ENCODE data around the gene SH3D21. TPM values are rescaled to one million over a fixed set of nuclear protein-coding genes. Genes with fewer than 3 reads are reported as not detected.

The SH3D21 gene
- total RNA-seq, 1 experiment from 2014 or later, result 12.1 TPM

DNA sequence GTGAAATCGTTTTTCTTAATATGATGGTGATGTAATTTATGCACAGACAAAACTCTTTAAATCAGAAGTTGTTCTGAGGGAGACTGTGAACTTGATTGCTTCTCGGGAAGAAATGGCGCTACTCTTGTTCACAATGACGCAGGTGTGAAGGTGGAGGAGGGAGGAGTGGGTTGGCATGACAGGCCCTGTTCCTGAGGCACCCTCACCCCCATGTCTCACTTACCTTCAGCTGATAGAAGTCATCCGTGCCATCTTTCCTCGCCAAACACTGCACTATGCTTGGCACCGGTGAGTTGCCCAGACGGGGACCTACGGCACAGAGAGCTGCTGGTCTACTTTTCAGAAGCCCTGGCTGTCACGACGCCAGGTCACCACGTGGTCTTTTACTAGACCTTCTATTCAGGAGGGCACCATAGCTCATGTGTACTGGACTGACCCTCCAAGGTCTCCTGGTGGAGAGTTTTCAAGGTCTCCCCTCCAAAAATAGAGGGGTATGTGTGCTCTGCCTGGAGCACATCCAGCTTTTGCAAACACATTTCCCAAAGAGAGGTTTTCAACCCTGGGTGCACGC is 52.4 kb downstream of the SH3D21 start:
- TF ChIP-seq, protein P1, sequence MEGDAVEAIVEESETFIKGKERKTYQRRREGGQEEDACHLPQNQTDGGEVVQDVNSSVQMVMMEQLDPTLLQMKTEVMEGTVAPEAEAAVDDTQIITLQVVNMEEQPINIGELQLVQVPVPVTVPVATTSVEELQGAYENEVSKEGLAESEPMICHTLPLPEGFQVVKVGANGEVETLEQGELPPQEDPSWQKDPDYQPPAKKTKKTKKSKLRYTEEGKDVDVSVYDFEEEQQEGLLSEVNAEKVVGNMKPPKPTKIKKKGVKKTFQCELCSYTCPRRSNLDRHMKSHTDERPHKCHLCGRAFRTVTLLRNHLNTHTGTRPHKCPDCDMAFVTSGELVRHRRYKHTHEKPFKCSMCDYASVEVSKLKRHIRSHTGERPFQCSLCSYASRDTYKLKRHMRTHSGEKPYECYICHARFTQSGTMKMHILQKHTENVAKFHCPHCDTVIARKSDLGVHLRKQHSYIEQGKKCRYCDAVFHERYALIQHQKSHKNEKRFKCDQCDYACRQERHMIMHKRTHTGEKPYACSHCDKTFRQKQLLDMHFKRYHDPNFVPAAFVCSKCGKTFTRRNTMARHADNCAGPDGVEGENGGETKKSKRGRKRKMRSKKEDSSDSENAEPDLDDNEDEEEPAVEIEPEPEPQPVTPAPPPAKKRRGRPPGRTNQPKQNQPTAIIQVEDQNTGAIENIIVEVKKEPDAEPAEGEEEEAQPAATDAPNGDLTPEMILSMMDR (IDR thresholded peaks at IDR 0.05; ENCODE audit: insufficient read depth in 1 of 2, low read depth in 1 of 2, low read length in 1 of 2, severe bottlenecking in 1 of 2, unreplicated experiment in 1 of 2), result no peak
- Mint-ChIP-seq H3K27ac (ENCODE audit: unreplicated experiment) (no peak overlapping the region), H3K36me3 (ENCODE audit: insufficient read depth, unreplicated experiment) (peaks cover 11% of the 10 kb centered on the region), H3K9me3 (ENCODE audit: unreplicated experiment) (no peaks in the 10 kb centered on the region), H3K4me1 (ENCODE audit: low read depth, unreplicated experiment) (no peaks in the 10 kb centered on the region), H3K27me3 (ENCODE audit: insufficient read depth, unreplicated experiment) (no peaks in the 10 kb centered on the region), H3K4me3 (ENCODE audit: unreplicated experiment) (no peak overlapping the region)
- intact Hi-C loops (cut with micrococcal nuclease; ENCODE audit: unreplicated experiment), result no loop called here
- Histone ChIP-seq H3K36me3 (ENCODE audit: control insufficient read depth, insufficient read depth, low read length) (peaks cover 1% of the 10 kb centered on the region; the same call in 1 of the 2 replicates), H3K4me3 (ENCODE audit: low read depth, low read length) (no peak overlapping the region), H3K27me3 (replicated peaks; ENCODE audit: control insufficient read depth, insufficient read depth, low read length) (no peaks in the 10 kb centered on the region), H3K4me1 (no peaks in the 10 kb centered on the region), H3K9me3 (no peaks in the 10 kb centered on the region)
- ChIA-PET POLR2A (no interaction called here), CTCF (no interaction called here)
- no TSS peak for BruUV-seq (replicated peaks)
- no peak for DNase-seq

DNA sequence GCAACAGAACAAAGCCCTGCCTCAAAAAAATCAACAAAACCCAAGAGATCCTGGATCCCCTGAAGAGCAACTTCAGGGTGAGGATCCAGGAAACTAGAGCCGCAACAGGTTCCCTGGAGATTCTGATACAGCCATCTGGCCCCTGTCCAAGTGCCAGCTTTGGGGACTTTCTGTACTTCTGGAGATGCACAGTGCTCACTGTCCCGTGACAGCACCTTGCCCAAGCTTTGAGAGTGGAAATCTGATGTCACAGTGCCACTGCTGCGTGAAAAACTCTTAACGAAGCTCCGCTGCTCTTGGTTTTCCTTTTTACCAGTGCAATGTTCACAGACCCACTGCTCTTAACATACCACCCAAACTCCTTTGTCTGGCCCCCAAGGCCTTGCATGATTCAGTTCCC is 53.2 kb downstream of the SH3D21 start:
- peaks cover 1% of the 10 kb centered on the region; the same call in 1 of the 2 replicates for H3K36me3 ChIP-seq (ENCODE audit: control insufficient read depth, insufficient read depth, low read length)
- intact Hi-C loops (cut with micrococcal nuclease; ENCODE audit: unreplicated experiment), result no loop called here
- H3K4me1 Mint-ChIP-seq (ENCODE audit: low read depth, unreplicated experiment), result no peaks in the 10 kb centered on the region
- no peaks in the 10 kb centered on the region for H3K9me3 ChIP-seq
- DNase-seq, result no peak
- BruUV-seq (replicated peaks), result no TSS peak
- ChIA-PET CTCF (no interaction called here), POLR2A (no interaction called here)
- no peaks in the 10 kb centered on the region for H3K27me3 ChIP-seq (replicated peaks; ENCODE audit: control insufficient read depth, insufficient read depth, low read length)
- H3K4me1 ChIP-seq, result no peaks in the 10 kb centered on the region
- H3K4me3 ChIP-seq (ENCODE audit: low read depth, low read length), result no peak overlapping the region
- no peaks in the 10 kb centered on the region for H3K27me3 Mint-ChIP-seq (ENCODE audit: insufficient read depth, unreplicated experiment)
- no peaks in the 10 kb centered on the region for H3K9me3 Mint-ChIP-seq (ENCODE audit: unreplicated experiment)
- peaks cover 6% of the 10 kb centered on the region for H3K36me3 Mint-ChIP-seq (ENCODE audit: insufficient read depth, unreplicated experiment)
- TF ChIP-seq, protein P1 (IDR thresholded peaks at IDR 0.05; ENCODE audit: insufficient read depth in 1 of 2, low read depth in 1 of 2, low read length in 1 of 2, severe bottlenecking in 1 of 2, unreplicated experiment in 1 of 2), result no peak
- H3K4me3 Mint-ChIP-seq (ENCODE audit: unreplicated experiment), result no peak overlapping the region
- no peak overlapping the region for H3K27ac Mint-ChIP-seq (ENCODE audit: unreplicated experiment)

DNA sequence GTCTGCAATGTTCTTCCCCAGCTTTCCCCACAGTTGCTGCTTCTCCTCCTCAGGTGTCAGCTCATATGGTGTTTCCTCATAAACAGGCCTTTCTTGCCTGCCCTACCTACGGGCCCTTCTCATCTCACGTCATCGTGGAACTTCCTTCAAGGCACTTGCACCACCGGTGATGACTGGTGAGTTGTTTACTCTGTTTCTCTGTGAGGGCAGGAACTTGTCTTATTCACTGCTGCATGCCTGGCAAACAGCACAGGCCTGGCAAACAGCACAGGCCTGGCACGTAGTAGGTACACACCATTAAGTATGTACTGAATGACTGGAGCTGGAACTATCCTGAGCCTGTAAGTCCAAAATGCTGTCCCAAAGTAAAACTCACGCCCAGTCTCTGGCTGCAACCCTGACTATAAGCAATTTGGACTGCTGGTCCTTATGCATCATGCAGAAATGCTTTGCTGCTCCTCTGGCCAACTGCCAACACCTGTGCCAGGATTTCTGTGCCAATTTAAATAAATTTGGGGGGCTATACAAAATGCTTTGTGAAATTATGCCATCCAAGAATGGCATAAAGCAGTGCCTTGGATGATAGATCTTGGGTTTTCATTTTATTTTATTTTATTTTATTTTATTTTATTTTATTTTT is 53.9 kb downstream of the SH3D21 start:
- Histone ChIP-seq H3K27me3 (replicated peaks; ENCODE audit: control insufficient read depth, insufficient read depth, low read length) (no peaks in the 10 kb centered on the region), H3K4me1 (no peaks in the 10 kb centered on the region), H3K36me3 (ENCODE audit: control insufficient read depth, insufficient read depth, low read length) (peaks cover under 1% of the 10 kb centered on the region; the same call in 1 of the 2 replicates), H3K9me3 (no peaks in the 10 kb centered on the region), H3K4me3 (ENCODE audit: low read depth, low read length) (no peak overlapping the region)
- no peak overlapping the region for H3K27ac Mint-ChIP-seq (ENCODE audit: unreplicated experiment)
- no peak overlapping the region for H3K4me3 Mint-ChIP-seq (ENCODE audit: unreplicated experiment)
- peaks cover 6% of the 10 kb centered on the region for H3K36me3 Mint-ChIP-seq (ENCODE audit: insufficient read depth, unreplicated experiment)
- CTCF ChIA-PET, result no interaction called here
- BruUV-seq (replicated peaks), result no TSS peak
- no peak for DNase-seq
- H3K9me3 Mint-ChIP-seq (ENCODE audit: unreplicated experiment), result no peaks in the 10 kb centered on the region
- no peaks in the 10 kb centered on the region for H3K27me3 Mint-ChIP-seq (ENCODE audit: insufficient read depth, unreplicated experiment)
- POLR2A ChIA-PET, result no interaction called here
- H3K4me1 Mint-ChIP-seq (ENCODE audit: low read depth, unreplicated experiment), result no peaks in the 10 kb centered on the region
- intact Hi-C loops (cut with micrococcal nuclease; ENCODE audit: unreplicated experiment), result no loop called here
- TF ChIP-seq, protein P1 (IDR thresholded peaks at IDR 0.05; ENCODE audit: insufficient read depth in 1 of 2, low read depth in 1 of 2, low read length in 1 of 2, severe bottlenecking in 1 of 2, unreplicated experiment in 1 of 2), result no peak
